IPS-20b (cell line): ENCODE measurements around the gene ATP5F1C.
"Not testable (repeated sequence)": the region's sequence is repeated elsewhere in the genome, so short reads cannot be mapped to it uniquely, and the experiment has no call there.

Experiments used
- H3K27ac ChIP-seq: one replicate; pipeline ENCODE4 v1.5.1; 2013; ENCODE audit warnings: low read length
- H3K27me3 ChIP-seq: 2 replicates; pipeline ENCODE4 v1.6.1; 2013; ENCODE audit warnings: mild to moderate bottlenecking, low read length, inconsistent platforms; ENCODE audit not compliant: insufficient read depth
- H3K36me3 ChIP-seq: 2 replicates; pipeline ENCODE4 v1.6.1; 2013; ENCODE audit warnings: low read depth, mild to moderate bottlenecking, inconsistent platforms, low read length, moderate library complexity; ENCODE audit not compliant: insufficient read depth
- H3K4me1 ChIP-seq: 2 replicates; pipeline ENCODE4 v1.6.1; 2013; ENCODE audit warnings: mild to moderate bottlenecking, control low read depth, inconsistent platforms, low read length, moderate library complexity; ENCODE audit not compliant: insufficient read depth
- H3K4me3 ChIP-seq: 2 replicates; pipeline ENCODE4 v1.5.1; 2013; ENCODE audit warnings: mild to moderate bottlenecking, low read length, inconsistent platforms
- H3K9ac ChIP-seq: 2 replicates; pipeline ENCODE4 v1.6.1; 2013; ENCODE audit warnings: low read depth, mild to moderate bottlenecking, inconsistent platforms, low read length, moderate library complexity
- H3K9me3 ChIP-seq: 2 replicates; pipeline ENCODE4 v1.6.1; 2013; ENCODE audit warnings: mild to moderate bottlenecking, low read depth, low read length, inconsistent platforms; ENCODE audit not compliant: insufficient read depth

The ATP5F1C gene

DNA sequence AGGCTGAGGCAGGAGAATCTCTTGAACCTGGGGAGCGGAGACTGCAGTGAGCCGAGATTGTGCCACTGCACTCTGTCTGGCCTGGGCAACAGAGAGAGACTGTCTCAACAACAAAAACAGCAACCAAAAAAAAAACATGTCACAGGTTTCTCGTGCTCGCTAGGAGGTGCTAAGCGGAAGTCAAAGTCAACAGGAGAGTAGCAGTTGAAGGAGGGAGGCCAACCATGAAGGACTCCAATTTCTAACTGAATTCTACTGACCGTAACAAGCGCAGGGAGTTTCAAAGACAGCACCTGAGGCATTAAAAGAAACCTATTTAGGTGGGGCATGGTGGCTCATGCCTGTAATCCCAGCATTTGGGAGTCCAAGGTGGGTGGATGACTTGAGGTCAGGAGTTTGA, 19.6 kb upstream of the ATP5F1C start:
- H3K27ac ChIP-seq = no peak overlapping the region
- no peaks in the 10 kb centered on the region for H3K27me3 ChIP-seq
- H3K36me3 ChIP-seq = peaks cover 89% of the 10 kb centered on the region
- no peak overlapping the region for H3K9ac ChIP-seq
- no peak overlapping the region for H3K4me3 ChIP-seq
- H3K9me3 ChIP-seq = no peaks in the 10 kb centered on the region
- no peaks in the 10 kb centered on the region for H3K4me1 ChIP-seq

DNA sequence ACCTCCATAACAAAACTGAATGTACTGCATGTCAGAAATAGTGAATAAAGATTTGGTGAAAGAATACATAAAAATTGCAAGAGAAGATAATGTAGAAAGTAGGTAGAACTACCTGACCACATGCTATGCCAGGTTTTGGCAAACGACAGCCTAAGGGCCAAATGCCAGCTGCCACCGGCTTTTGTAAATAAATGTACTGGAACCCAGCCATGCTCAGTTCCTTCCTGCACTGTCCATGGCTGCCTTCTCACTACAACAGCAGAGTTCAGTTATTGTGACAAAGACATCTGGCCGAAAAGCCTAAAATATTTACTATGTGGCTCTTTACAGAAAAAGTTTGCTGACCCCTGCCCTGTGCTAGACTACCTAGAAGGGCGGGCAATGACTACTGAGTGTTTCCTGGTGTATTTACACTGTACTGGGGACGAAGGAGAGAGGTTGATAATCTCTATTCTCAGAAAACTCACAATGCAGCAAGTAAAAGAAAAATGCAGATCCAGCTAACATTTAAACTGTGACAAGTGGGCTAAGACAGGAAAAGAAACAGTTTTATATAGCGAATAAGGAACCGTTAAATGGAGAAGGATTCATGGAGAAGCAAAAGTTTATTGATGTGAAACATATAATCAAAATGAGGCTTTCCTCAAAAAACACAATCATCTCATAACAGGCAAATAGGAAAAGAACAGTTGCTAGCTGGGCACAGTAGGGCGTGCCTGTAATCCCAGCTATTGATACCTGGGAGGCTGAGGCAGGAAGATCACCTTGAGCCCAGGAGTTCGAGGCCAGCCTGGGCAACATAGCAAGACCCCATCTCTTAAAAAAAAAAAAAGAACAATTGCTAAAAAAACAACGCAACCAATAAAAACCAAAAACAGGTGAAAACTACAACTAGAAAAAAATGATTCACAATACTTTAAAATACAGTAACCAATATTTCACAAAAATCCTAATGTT, 13.9 kb upstream of the ATP5F1C start:
- Histone ChIP-seq H3K4me1 (no peaks in the 10 kb centered on the region), H3K27me3 (no peaks in the 10 kb centered on the region), H3K9ac (no peak overlapping the region), H3K4me3 (no peak overlapping the region), H3K9me3 (no peaks in the 10 kb centered on the region), H3K27ac (no peak overlapping the region), H3K36me3 (peaks cover 84% of the 10 kb centered on the region)

DNA sequence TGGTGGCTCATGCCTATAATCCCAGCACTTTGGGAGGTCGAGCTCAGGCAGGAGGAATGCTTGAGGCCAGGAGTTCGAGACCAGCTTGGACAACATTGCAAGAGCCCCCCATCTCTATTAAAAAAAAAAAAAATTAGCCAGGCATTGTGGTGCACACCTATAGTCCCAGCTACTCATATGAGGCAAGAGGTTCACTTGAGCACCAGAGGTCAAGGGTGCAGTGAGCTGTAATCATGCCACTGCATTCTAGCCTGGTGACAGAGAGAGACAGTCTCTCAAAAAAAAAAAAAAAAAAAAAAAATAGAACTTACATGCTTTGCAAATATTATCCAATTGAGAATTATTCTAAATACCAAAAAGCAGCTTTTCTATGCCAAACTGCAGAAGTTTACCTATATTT, 11.2 kb upstream of the ATP5F1C start:
- H3K36me3 ChIP-seq = peaks cover 88% of the 10 kb centered on the region
- no peak overlapping the region for H3K4me3 ChIP-seq
- H3K9me3 ChIP-seq = no peaks in the 10 kb centered on the region
- no peak overlapping the region for H3K27ac ChIP-seq
- H3K9ac ChIP-seq = no peak overlapping the region
- no peaks in the 10 kb centered on the region for H3K27me3 ChIP-seq
- no peaks in the 10 kb centered on the region for H3K4me1 ChIP-seq

DNA sequence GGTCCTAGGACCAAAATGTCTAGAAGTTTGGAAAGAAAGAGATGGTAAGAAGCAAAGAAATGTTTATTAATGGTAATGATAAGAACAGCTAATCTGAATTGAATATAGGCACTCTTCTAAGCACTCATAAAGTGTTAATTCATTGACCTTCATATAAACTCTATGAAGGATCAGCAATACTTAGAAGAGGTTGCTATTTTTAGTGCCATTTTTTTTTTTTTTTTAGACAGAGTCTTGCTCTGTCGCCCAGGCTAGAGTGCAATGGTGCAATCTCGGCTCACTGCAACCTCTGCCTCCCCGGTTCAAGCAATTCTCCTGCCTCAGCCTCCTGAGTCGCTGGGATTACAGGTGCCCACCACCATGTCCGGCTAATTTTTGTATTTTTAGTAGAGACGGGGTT, 5.8 kb upstream of the ATP5F1C start:
- H3K27ac ChIP-seq, H3K4me1 ChIP-seq, H3K9ac ChIP-seq, H3K27me3 ChIP-seq, H3K9me3 ChIP-seq, H3K4me3 ChIP-seq: not testable (repeated sequence)
- H3K36me3 ChIP-seq = peaks cover 49% of the 10 kb centered on the region

DNA sequence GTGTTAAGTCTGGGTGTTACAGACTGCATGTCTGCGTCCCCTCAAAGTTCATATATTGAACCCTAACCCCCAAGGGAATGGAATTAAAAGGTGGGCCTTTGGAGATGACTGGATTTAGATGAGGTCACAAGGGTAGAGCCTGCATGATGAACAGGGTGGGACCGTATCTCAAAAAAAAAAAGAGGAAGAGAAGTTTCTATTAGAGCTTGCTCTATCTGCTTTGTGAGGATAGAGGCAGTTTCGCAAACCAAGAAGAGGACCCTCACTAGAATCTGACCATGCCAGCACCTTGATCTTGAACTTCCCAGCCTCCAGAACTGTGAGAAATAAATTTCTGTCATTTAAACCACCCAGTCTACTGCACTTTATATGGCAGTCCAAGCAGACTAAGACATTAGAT, 1.5 kb upstream of the ATP5F1C start:
- Histone ChIP-seq H3K36me3 (peaks cover 12% of the 10 kb centered on the region), H3K27me3 (no peaks in the 10 kb centered on the region), H3K4me3 (peak overlapping the region; percentile 99), H3K9me3 (no peaks in the 10 kb centered on the region), H3K9ac (peak overlapping the region; percentile 94; the same call in 1 of the 2 replicates), H3K4me1 (peaks cover 3% of the 10 kb centered on the region; the same call in 1 of the 2 replicates), H3K27ac (no peak overlapping the region)

DNA sequence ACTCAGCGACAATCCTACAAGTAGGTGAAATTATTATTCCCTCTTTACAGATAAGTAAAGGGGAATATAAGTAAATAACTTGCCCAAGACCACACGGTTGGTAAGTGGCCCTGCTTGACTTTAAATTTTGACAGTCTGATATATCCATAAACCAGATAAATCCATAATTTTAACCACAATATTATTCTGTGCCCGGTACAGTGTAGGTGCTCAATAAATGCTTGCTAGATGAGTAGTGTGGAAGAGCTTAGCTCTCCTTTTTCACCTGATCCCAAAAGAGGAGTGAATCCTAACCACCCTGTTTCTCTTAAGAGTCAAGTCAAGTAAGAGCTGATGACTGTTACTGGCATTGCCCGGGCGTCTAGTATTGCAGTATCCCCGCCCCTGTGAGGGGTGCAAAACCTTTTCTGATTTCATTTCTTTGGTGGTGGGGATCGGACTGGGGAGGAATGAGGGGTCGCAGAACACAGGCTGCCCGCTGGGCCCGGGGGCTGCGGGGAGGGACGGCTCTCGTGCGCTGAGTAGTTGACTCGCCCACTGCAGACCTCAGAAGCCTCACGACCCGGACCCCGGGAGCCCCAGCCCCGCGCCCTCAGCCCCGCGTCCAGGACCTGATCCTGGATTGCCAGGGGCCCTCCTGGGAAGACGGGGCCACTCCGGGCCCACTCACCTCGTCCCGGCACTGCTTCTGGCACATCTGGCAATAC, 674 bp upstream of the ATP5F1C start:
- Histone ChIP-seq H3K9me3 (no peaks in the 10 kb centered on the region), H3K4me3 (peak overlapping the region; percentile 99), H3K9ac (peak overlapping the region; percentile 94), H3K27ac (no peak overlapping the region), H3K36me3 (peaks cover 18% of the 10 kb centered on the region), H3K27me3 (no peaks in the 10 kb centered on the region), H3K4me1 (peaks cover 3% of the 10 kb centered on the region; the same call in 1 of the 2 replicates)

DNA sequence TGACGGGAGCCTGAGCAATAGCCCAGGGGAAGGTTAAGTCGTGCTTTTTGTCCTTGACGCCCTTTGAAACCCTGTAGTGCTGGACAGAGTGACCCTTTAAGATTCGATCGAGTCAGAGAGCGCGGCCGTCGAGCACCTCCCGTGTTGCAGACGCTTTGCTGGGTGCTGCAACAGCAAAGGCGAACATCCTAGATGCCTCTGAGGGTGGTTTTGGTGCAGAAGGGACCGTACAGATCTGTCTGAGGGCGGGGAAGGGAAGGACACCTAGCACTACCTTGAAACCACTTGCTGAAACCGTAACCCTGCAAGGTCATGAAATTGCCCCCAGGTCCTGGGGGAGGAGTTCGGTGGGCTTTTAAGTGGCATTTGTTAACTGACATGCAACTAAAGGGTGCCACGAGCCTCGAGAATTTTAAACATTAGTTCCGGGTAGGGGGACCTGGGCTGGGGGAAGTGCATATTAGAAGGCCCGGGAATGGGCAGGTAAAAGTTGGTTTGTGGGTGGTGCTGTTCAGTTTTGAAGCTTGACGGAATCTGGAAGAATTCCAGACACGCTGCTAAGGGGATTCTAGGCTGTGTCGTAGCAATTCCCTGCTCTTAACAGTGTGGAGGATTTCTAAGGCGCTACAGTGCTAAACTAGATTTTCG, 786 bp downstream of the ATP5F1C start:
- peak overlapping the region; percentile 94 for H3K9ac ChIP-seq
- H3K27ac ChIP-seq = peak overlapping the region; percentile 85
- H3K4me1 ChIP-seq = peaks cover 3% of the 10 kb centered on the region; the same call in 1 of the 2 replicates

DNA sequence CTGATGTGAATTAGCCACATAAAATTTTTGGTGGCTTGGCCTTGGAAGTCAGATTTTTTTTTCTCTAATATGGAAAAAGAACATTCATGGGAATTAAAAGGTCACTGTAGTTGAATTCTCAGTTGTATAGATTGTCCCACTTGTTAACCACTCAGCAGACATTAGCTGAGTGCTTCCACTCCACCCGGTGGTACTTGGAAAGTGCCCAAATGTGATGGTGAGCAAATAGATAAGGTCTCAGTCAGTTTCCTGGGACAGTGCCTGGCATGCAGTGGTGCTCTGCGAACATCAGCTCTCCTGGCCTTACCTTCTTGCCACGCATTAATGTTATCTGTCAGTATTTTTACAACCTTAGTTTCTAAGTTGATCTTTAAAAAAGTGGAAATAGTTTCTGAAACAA, 1.4 kb downstream of the ATP5F1C start:
- Histone ChIP-seq H3K4me3 (peak overlapping the region; percentile 99), H3K27ac (no peak overlapping the region), H3K36me3 (peaks cover 19% of the 10 kb centered on the region; the same call in 1 of the 2 replicates), H3K4me1 (peaks cover 3% of the 10 kb centered on the region; the same call in 1 of the 2 replicates), H3K27me3 (no peaks in the 10 kb centered on the region), H3K9ac (peak overlapping the region; percentile 94; the same call in 1 of the 2 replicates), H3K9me3 (no peaks in the 10 kb centered on the region)

More for the DNA sequence above, 786 bp downstream of the ATP5F1C start:
- no peaks in the 10 kb centered on the region for H3K9me3 ChIP-seq
- no peaks in the 10 kb centered on the region for H3K27me3 ChIP-seq
- H3K4me3 ChIP-seq = peak overlapping the region; percentile 99
- H3K36me3 ChIP-seq = peaks cover 24% of the 10 kb centered on the region

DNA sequence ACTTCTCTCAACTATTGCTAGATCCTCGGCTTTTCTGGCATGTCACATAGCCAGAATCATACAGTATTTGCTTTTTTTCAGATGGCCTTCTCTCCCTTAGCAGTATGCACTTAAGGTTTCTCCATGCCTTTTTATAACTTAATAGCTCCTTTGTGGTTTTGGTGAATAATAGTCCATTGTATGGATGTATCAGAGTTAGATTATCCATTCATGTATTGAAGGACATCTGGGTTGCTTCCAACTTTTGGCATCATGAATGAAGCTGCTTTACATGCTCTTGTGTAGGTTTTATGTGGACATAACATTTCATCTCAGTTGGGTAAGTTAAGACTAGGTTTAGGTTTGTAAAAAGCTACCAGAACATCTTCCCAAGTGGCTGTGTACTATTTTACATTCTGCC, 4.6 kb downstream of the ATP5F1C start:
- Histone ChIP-seq H3K27ac (no peak overlapping the region), H3K9me3 (no peaks in the 10 kb centered on the region), H3K9ac (no peak overlapping the region), H3K27me3 (no peaks in the 10 kb centered on the region), H3K36me3 (peaks cover 35% of the 10 kb centered on the region), H3K4me1 (no peaks in the 10 kb centered on the region; the same call in 1 of the 2 replicates), H3K4me3 (no peak overlapping the region)

DNA sequence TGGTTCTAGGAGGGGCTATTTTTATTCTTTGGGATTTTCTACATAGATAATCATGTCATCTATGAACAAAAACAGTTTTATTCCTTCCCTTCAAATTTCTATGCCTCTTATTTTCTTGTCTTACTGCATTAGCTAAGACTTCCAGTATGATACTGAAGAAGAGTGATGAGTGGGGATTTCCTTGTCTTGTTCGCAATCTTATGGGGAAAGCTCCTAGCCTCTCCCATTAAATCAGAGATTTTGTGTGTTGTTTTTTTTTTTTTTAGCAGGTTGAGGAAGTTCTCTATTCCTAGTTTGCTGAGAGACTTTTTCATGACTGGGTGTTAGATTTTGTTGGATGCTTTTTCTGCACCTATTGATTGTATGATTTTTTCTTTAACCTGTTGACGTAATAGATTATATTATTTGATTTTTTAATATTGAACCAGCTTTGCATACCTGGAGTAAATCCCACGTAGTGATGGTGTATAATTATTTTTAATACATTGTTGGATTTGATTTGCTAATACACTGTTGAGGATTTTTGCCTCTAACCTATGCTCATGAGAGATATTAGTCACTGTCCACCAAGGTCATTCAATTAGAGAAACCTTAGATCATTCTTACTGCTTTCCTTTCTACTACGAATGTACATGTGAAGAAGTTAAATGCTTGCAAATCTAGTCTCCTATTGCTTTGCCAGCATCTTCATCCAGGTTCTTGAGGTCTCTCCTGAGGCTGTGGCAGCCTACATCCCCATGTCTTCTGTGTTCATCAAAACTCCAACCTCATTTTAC, 6.5 kb downstream of the ATP5F1C start:
- Histone ChIP-seq H3K27ac (no peak overlapping the region), H3K4me1 (no peaks in the 10 kb centered on the region; the same call in 1 of the 2 replicates), H3K9me3 (no peaks in the 10 kb centered on the region), H3K9ac (no peak overlapping the region), H3K27me3 (no peaks in the 10 kb centered on the region), H3K4me3 (no peak overlapping the region), H3K36me3 (peaks cover 51% of the 10 kb centered on the region)

DNA sequence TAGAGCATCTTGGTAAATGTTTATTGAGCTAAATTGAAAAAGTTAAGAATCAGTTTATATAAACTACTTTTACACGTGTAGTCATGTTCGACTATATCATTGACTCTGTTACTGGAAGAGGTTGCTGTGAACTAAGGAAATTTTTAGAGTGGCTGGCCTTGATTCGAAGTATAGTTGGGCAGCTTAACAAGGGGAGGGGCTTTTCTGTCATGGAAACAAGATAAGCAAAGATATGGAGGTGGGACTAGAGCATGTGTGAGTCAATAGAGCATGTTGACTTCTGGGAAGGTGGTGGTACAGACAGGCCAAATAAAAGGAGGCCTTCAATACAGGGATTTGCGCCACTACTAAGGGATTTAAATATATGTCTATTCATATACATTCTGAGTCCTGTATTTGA, 7.6 kb downstream of the ATP5F1C start:
- Histone ChIP-seq H3K27ac (no peak overlapping the region), H3K36me3 (peaks cover 59% of the 10 kb centered on the region), H3K4me3 (no peak overlapping the region), H3K27me3 (no peaks in the 10 kb centered on the region), H3K9ac (no peak overlapping the region), H3K9me3 (no peaks in the 10 kb centered on the region), H3K4me1 (no peaks in the 10 kb centered on the region)
